ENCODE data around the gene C14orf132.

C14orf132 gene

DNA sequence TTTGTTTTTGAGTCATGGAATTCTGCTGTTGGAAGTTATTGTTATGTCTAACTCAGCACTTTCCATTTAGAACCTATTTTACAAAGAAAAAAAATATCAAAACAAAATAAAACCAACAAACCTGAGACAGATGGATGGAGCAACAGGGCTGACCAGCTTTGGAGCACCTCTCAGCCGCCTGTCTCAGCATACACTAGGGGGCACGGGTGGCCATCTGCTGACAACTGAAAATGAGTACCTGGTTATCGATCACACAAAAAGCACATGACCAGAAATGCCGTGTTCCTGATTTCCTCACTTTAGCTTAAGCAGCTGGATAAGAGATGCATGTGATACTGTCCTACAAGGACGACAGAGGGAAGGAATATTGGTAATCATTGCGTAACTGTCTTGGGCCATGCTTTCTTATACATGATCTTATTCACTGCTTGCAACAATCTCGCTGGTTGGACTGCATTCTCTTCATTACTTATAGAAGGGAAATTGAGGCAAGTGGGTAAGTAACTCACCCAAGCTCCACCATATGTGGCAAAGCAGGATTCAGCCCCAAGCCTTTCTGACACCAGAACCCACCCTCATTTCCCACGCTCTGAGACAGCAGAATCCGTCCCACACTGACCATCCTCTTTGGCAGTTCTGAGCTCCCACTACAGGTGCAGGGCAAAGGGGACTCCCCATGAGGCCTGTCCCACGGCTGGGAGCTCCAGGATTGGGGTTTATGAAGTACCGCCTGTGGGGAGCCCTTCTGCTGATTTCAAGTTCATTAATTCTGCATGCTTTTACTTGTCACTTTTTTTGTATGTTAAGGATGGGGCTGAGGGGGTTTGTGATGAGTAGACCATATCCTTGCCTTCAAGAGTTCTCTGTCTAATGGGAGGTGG, 43.5 kb downstream of the C14orf132 start:
- DNase-seq (ENCODE audit: low spot score), result no peak

DNA sequence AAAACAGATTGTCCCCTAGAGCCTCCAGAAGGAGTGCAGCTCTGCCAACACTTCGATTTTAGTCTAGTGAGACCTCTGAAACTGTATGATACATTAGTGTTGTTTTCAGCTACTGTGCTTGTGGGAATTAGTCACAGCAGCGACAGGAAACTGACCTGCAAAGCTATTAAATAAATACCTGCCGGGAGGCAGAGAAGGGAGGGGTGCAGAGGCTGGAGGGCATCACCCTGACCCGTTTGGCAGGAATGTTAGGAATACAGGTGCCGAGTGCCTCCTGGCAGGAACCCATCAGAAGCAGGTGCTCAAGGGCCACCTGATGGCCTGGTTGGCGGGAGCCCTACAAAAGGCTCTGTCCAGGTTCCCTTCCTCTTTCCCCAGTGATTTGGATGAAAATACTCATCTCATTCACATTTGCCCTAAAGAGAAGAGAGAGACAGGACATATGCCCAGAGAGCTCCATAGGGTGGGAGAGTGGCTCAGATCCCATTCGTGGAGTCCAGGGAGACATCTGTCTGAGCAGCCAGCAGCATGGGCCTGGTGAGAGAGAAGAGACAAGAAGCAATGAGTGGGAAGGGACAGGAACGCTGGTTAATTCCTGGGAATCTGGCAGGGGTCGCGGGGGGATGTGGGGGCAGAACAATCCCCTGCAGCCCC, 44.6 kb downstream of the C14orf132 start:
- DNase-seq (ENCODE audit: low spot score), result no peak

DNA sequence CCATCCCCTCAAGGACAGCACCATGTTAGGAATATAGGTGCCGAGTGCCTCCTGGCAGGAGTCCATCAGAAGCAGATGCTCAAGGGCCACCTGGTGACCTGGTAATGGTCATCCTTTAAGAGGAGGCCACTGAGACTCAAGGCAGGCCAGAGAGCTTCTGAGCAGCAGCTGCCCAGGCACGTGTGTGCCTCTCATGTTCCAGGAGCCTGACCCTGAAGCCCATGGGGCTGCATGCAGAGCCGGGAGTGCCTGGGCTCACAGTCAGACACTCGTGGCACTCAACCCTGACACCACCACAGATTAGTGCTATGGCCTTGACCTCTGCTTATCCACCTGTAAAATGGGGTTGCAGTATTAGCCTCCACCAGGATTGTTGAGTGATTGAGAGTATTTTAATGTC, 45.6 kb downstream of the C14orf132 start:
- DNase-seq (ENCODE audit: low spot score), result no peak

GRCh38 chr14:96085369-96085768, 46.2 kb downstream of the C14orf132 start:
- DNase-seq (ENCODE audit: low spot score), result no peak

DNA sequence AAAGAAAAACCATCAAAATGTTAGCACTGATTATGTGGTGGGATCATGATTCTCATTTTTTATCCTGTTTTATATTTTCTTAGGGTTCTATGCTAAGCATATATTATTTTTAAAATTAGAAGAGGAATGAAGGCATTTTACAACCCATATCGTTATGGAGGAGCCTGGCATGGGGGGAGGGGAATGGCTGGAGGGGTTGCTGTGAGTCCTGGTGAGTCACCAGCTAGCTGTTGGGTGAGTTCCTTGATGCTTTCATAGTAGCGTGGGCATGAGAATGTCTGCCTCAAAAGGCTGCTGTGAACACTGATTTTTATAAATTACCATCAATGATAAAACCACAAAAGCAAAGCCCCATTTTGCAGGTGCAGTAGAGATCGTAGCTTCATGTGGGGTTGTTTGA, 46.9 kb downstream of the C14orf132 start:
- DNase-seq (ENCODE audit: low spot score), result no peak

DNA sequence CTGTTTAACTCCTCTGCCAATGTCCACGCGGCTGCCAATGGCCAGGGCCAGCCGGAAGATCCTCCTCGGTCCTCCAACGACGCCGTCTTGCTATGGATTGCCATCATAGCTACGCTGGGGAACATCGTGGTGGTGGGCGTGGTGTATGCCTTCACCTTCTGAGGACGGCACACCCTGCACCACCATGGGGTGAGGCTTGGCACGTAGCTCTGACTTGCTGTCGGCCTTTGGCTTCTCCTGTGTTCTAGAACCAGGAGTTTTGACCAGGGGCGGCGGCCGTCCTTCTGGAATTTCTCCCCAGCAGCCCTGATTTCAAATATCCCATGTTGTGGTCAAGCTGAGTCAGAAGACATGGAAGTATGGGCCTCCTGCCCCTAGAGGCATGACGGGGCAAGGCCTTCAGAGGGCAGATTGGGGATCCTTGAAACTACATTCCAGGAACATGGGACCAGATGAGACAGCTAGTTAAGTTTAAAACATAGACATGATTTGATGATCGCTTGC, 47.5 kb downstream of the C14orf132 start:
- DNase-seq (ENCODE audit: low spot score), result no peak

- DNase-seq (ENCODE audit: low spot score), result no peak
Measured at GRCh38 chr14:96088074-96088473, 48.9 kb downstream of the C14orf132 start.

GRCh38 chr14:96088481-96088880, 49.3 kb downstream of the C14orf132 start:
- no peak for DNase-seq (ENCODE audit: low spot score)

GRCh38 chr14:96088911-96089310, 49.7 kb downstream of the C14orf132 start:
- no peak for DNase-seq (ENCODE audit: low spot score)

GRCh38 chr14:96089401-96089800, 50.2 kb downstream of the C14orf132 start:
- no peak for DNase-seq (ENCODE audit: low spot score)

GRCh38 chr14:96090441-96091148, 51.4 kb downstream of the C14orf132 start:
- DNase-seq (ENCODE audit: low spot score), result no peak

- no peak for DNase-seq (ENCODE audit: low spot score)
Measured at GRCh38 chr14:96091149-96091693, 52.1 kb downstream of the C14orf132 start.

- no peak for DNase-seq (ENCODE audit: low spot score)
Measured at GRCh38 chr14:96091941-96092411, 52.8 kb downstream of the C14orf132 start.

DNA sequence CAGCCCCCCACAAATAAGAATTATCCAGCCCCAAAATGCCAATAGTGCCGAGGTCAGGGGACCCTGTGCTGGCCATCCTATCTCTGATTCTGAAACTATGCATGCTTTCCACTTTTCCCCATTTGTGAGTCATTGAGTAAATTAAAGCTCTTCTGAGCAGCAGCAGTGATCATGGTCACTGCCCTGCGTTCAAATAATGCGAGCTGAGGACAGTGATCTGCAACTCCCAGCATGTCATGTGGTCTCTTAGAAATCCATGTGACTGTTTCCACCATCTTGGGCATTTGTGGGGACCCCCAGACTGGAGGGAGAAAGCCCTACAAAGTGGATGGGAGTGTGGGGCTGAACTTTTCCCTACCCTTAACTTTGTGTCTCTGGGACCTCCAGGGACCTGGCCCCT, 53.8 kb downstream of the C14orf132 start:
- no peak for DNase-seq (ENCODE audit: low spot score)

DNA sequence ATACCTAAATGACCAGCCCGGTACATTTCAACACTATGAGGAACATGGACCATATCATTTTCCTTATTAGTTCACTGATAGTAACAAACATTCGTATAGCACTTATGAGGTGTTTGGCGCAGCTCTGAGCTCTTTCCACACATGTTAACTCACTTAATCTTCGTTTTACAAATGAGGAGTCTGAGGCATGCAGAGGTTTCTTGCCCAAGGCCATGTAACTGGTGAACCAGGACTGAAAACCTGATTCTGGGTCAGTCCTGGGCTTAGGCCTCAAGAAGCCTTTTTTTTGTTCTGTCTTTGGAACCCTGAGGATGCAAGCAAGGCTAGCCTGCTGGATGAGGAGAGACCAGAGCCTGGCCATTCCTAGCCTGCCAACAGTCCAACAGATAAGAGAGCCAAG, 55.0 kb downstream of the C14orf132 start:
- DNase-seq (ENCODE audit: low spot score), result no peak

DNA sequence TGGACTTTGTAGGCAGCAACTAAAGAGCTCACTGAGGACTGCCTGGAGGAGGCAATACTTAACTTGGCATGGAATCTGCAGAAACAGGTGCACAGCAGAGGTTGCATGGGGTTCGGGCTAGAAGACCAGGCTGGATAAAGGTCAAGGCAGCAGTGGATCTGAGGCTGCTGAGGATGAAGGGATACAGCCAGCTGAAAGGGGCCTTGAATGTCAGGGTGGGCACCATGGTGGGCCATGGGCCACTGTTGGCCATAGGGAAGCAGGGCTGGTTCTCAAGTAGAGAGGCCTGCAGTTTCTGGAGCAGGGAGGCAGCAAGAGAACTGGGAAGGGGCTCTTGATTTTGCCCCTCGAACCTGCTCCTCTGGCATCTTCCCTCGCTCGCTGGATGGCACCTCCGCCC, 55.5 kb downstream of the C14orf132 start:
- no peak for DNase-seq (ENCODE audit: low spot score)

DNA sequence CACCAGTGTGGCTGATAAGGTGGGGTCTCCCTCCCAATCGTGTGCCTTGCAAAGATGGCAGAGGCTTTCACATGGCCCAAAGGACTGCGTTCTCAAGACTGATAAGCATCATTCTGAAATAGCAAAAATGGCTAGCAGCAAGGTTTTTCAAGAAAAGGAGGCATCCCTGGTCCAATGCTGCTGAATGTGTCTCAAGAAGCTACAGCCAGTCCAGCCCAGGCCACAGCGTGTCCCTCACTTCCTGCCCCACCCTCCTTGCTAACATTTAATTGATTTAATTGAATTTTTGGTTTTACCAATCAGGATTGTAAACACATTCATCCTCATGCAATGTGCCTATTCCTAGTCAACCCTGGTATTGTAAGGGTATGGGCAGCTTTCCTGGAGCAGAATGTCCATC, 55.9 kb downstream of the C14orf132 start:
- DNase-seq (ENCODE audit: low spot score), result no peak

- DNase-seq (ENCODE audit: low spot score), result no peak
Measured at GRCh38 chr14:96095581-96096476, 56.7 kb downstream of the C14orf132 start.

- no peak for DNase-seq (ENCODE audit: low spot score)
Measured at GRCh38 chr14:96096639-96097610, 57.8 kb downstream of the C14orf132 start.

- DNase-seq (ENCODE audit: low spot score), result no peak
Measured at GRCh38 chr14:96097752-96098151, 58.6 kb downstream of the C14orf132 start.

Data from CD4-positive, alpha-beta T cell treated with Interleukin-6 at 100 ng/mL for 8 hours (primary cell).